ENCODE results near the gene MEF2C. TPM values are rescaled to one million over a fixed set of nuclear protein-coding genes. Genes with fewer than 3 reads are reported as not detected.
"Not testable (repeated sequence)": the region's sequence is repeated elsewhere in the genome, so short reads cannot be mapped to it uniquely, and the experiment has no call there.

The MEF2C gene
- total RNA-seq, 2 experiments from 2014 or later: 0.60 to 0.87 TPM

- H3K27me3 Mint-ChIP-seq: no peaks in the 10 kb centered on the region
- CTCF ChIA-PET: no interaction called here
- intact Hi-C loops (cut with DNase I, micrococcal nuclease): no loop called here
- H3K4me1 ChIP-seq (ENCODE audit: insufficient read depth, low read length): no peaks in the 10 kb centered on the region
- ATAC-seq (ENCODE audit: poor library complexity) (no peak), DNase-seq (no peak)
- H3K9me3 Mint-ChIP-seq: no peaks in the 10 kb centered on the region
- H3K4me3 Mint-ChIP-seq: no peak overlapping the region
- no peak overlapping the region for H3K27ac Mint-ChIP-seq
- TF ChIP-seq CTCF (IDR thresholded peaks at IDR 0.05): no peak
- H3K4me3 ChIP-seq (ENCODE audit: low read length): no peak overlapping the region
- no peaks in the 10 kb centered on the region for H3K36me3 ChIP-seq (ENCODE audit: insufficient read depth, low read length)
- no peaks in the 10 kb centered on the region for H3K4me1 Mint-ChIP-seq (ENCODE audit: low read depth)
- no peaks in the 10 kb centered on the region for H3K9me3 ChIP-seq (ENCODE audit: control insufficient read depth in 1 of 2, insufficient read depth in 1 of 2, low read length in 2 of 2)
- H3K27ac ChIP-seq (ENCODE audit: low read depth in 1 of 2, low read length in 2 of 2): no peak overlapping the region
- no peaks in the 10 kb centered on the region for H3K27me3 ChIP-seq (ENCODE audit: control insufficient read depth in 1 of 2, insufficient read depth in 2 of 2, low read length in 2 of 2)
- no peaks in the 10 kb centered on the region for H3K36me3 Mint-ChIP-seq (ENCODE audit: low read depth)
- POLR2A ChIA-PET: no interaction called here
Observed at GRCh38 chr5:88924330-88924657, 41.3 kb upstream of the MEF2C start.

DNA sequence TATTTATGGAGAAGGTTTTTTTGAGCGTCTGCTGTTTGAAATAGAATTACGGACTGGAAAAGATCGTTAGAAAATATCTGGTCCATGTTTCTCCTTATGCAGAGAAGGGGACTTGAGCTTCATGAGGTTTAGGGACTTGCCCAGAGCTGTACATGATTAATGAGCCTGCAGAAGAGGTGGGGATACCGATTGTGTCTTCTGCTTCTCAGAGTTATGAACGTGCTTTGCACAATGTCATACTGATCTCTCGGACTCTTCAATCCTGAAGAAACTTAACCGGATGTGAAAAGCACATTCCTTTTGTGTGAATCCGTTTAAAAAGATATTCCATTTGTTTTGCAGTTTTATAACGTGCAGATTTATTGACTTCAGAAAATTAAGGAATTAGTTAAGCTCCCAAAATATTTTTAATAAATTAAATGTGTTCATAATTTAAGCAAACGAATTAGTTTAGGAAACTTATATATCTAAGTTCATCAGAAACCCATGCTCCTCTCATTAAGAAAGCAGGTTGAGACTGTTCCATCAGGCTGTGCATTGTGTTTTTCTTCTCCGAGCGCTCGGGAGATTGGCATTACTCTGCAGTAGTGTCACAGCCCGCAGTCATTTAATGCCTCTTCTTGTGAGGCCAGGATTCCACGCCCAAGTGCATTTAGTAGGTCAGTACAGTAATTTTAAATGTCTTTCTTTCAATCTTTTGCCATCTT lies 40.8 kb upstream of the MEF2C start:
- no peak for ATAC-seq (ENCODE audit: poor library complexity)
- H3K4me3 Mint-ChIP-seq: no peak overlapping the region
- Histone ChIP-seq H3K27ac (ENCODE audit: low read depth in 1 of 2, low read length in 2 of 2) (no peak overlapping the region), H3K9me3 (ENCODE audit: control insufficient read depth in 1 of 2, insufficient read depth in 1 of 2, low read length in 2 of 2) (no peaks in the 10 kb centered on the region), H3K27me3 (ENCODE audit: control insufficient read depth in 1 of 2, insufficient read depth in 2 of 2, low read length in 2 of 2) (no peaks in the 10 kb centered on the region), H3K36me3 (ENCODE audit: insufficient read depth, low read length) (no peaks in the 10 kb centered on the region), H3K4me3 (ENCODE audit: low read length) (no peak overlapping the region), H3K4me1 (ENCODE audit: insufficient read depth, low read length) (no peaks in the 10 kb centered on the region)
- POLR2A ChIA-PET: no interaction called here
- no peak overlapping the region for H3K27ac Mint-ChIP-seq
- TF ChIP-seq CTCF (IDR thresholded peaks at IDR 0.05): no peak
- no peak for DNase-seq
- no peaks in the 10 kb centered on the region for H3K9me3 Mint-ChIP-seq
- no peaks in the 10 kb centered on the region for H3K27me3 Mint-ChIP-seq
- CTCF ChIA-PET: no interaction called here
- no peaks in the 10 kb centered on the region for H3K36me3 Mint-ChIP-seq (ENCODE audit: low read depth)
- no peaks in the 10 kb centered on the region for H3K4me1 Mint-ChIP-seq (ENCODE audit: low read depth)
- intact Hi-C loops (cut with DNase I, micrococcal nuclease): no loop called here

DNA sequence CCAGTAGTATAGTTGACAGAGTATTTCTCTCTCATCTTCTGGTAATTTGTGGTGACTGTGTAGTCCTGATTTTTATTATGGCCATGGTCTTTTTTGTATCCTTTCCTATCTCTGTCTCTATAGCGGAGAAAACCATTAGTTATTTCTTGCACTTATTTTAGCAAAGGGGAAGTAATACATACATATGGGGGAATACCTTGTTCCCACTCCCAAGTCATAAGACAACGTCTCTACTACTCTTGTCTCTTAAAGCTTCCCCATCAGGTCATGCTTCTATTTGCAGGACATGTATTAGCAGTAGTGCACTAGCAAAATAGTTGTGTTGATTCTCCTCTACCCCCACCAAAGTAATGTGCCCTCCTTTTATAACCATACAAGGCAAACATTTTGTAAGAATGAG lies 29.8 kb upstream of the MEF2C start:
- H3K4me3 Mint-ChIP-seq; H3K27ac Mint-ChIP-seq; H3K27ac ChIP-seq (ENCODE audit: low read depth in 1 of 2, low read length in 2 of 2); H3K4me1 ChIP-seq (ENCODE audit: insufficient read depth, low read length); CTCF ChIA-PET; H3K9me3 Mint-ChIP-seq; DNase-seq; H3K36me3 ChIP-seq (ENCODE audit: insufficient read depth, low read length); H3K27me3 Mint-ChIP-seq; intact Hi-C loops (cut with DNase I, micrococcal nuclease); H3K4me1 Mint-ChIP-seq (ENCODE audit: low read depth); H3K4me3 ChIP-seq (ENCODE audit: low read length); ATAC-seq (ENCODE audit: poor library complexity); POLR2A ChIA-PET; H3K36me3 Mint-ChIP-seq (ENCODE audit: low read depth); H3K9me3 ChIP-seq (ENCODE audit: control insufficient read depth in 1 of 2, insufficient read depth in 1 of 2, low read length in 2 of 2); H3K27me3 ChIP-seq (ENCODE audit: control insufficient read depth in 1 of 2, insufficient read depth in 2 of 2, low read length in 2 of 2): not testable (repeated sequence)

DNA sequence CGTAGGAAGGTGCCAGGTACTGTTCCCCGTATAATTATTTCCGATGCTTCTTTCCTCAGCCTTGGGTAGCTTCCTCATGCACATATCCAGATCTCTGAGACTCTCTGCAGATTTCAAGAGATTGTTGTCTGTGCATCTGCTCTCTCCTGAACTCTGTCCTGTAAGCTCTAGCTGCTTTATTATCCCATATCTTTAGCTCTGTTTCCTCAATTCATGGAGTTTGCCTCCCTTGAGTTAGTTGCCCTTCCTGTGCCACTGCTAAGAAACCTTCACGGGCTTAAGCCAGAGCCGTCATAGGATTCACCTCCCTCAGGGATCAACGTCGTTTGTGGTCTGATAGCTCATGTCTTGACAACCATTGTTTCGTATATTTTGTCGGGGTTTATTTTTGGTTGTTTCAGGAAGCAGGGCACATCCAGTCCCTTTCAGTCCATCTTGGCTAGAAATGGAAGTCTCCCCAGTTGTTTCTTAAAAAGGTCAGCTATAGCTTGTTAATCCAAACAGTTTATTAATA lies 28.1 kb upstream of the MEF2C start:
- H3K9me3 ChIP-seq (ENCODE audit: control insufficient read depth in 1 of 2, insufficient read depth in 1 of 2, low read length in 2 of 2); H3K36me3 Mint-ChIP-seq (ENCODE audit: low read depth); H3K36me3 ChIP-seq (ENCODE audit: insufficient read depth, low read length); H3K27me3 Mint-ChIP-seq; intact Hi-C loops (cut with DNase I, micrococcal nuclease); H3K27ac ChIP-seq (ENCODE audit: low read depth in 1 of 2, low read length in 2 of 2); ATAC-seq (ENCODE audit: poor library complexity); H3K9me3 Mint-ChIP-seq; DNase-seq; H3K4me1 ChIP-seq (ENCODE audit: insufficient read depth, low read length); H3K4me3 ChIP-seq (ENCODE audit: low read length); H3K27me3 ChIP-seq (ENCODE audit: control insufficient read depth in 1 of 2, insufficient read depth in 2 of 2, low read length in 2 of 2); CTCF ChIA-PET; H3K4me3 Mint-ChIP-seq; POLR2A ChIA-PET; H3K27ac Mint-ChIP-seq; H3K4me1 Mint-ChIP-seq (ENCODE audit: low read depth): not testable (repeated sequence)

DNA sequence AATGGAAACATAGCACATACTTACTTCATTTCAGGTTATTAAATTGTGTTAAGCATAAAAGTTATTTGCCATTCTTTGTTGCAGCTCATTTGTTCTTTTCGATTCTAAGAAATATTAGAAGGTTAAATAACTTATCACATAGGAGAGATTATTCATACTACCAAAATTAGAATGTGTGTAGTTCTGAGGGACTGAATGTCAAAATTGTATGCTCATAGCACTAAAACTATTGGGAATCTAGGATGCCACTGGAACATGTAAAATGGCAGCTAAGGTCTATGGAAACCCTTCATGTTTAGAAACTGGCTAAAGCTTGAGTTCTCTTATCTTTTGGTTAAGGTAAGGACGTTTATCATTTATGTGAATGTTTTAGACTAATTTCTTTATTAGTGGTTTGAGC lies 21.5 kb upstream of the MEF2C start:
- H3K27ac ChIP-seq (ENCODE audit: low read depth in 1 of 2, low read length in 2 of 2); H3K36me3 ChIP-seq (ENCODE audit: insufficient read depth, low read length); H3K27ac Mint-ChIP-seq; CTCF ChIA-PET; H3K4me1 Mint-ChIP-seq (ENCODE audit: low read depth); H3K4me1 ChIP-seq (ENCODE audit: insufficient read depth, low read length); H3K9me3 ChIP-seq (ENCODE audit: control insufficient read depth in 1 of 2, insufficient read depth in 1 of 2, low read length in 2 of 2); H3K9me3 Mint-ChIP-seq; H3K27me3 Mint-ChIP-seq; DNase-seq; H3K27me3 ChIP-seq (ENCODE audit: control insufficient read depth in 1 of 2, insufficient read depth in 2 of 2, low read length in 2 of 2); POLR2A ChIA-PET; H3K36me3 Mint-ChIP-seq (ENCODE audit: low read depth); H3K4me3 Mint-ChIP-seq; H3K4me3 ChIP-seq (ENCODE audit: low read length); intact Hi-C loops (cut with DNase I, micrococcal nuclease); ATAC-seq (ENCODE audit: poor library complexity): not testable (repeated sequence)

DNA sequence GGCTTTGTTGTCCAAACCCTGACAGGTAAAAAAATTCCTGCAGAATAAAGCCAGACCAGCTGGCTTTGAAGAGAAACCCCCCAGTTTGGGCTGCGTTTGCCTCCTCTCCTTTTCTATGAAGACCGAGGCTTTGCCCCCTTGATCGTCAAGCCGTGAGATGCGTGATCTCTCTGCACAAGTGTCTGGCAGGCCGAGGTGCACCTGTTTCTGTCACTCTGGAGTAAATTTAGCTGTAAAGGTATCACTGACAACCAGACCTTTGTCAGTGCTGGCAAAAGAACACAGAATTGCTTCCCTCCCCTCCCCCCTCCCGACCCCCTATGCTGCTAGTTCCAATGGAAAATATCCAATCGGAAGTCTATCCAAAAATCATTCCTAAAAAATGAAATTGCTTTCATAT lies 21.0 kb upstream of the MEF2C start:
- CTCF ChIA-PET; H3K4me3 ChIP-seq (ENCODE audit: low read length); H3K36me3 Mint-ChIP-seq (ENCODE audit: low read depth); H3K36me3 ChIP-seq (ENCODE audit: insufficient read depth, low read length); H3K27ac ChIP-seq (ENCODE audit: low read depth in 1 of 2, low read length in 2 of 2); ATAC-seq (ENCODE audit: poor library complexity); DNase-seq; H3K4me1 Mint-ChIP-seq (ENCODE audit: low read depth); H3K9me3 Mint-ChIP-seq; H3K4me3 Mint-ChIP-seq; POLR2A ChIA-PET; H3K27me3 Mint-ChIP-seq; H3K9me3 ChIP-seq (ENCODE audit: control insufficient read depth in 1 of 2, insufficient read depth in 1 of 2, low read length in 2 of 2); H3K27ac Mint-ChIP-seq; H3K27me3 ChIP-seq (ENCODE audit: control insufficient read depth in 1 of 2, insufficient read depth in 2 of 2, low read length in 2 of 2); H3K4me1 ChIP-seq (ENCODE audit: insufficient read depth, low read length); intact Hi-C loops (cut with DNase I, micrococcal nuclease): not testable (repeated sequence)
